HG03354 (cell line): ENCODE data around the gene NGB.

Experiments
- ATAC-seq: cut with Tn5 transposase; IDR thresholded peaks from one replicate; pipeline ENCODE4 v1.9.1; 2021; ENCODE audit warnings: mild to moderate bottlenecking; ENCODE audit not compliant: unreplicated experiment, poor library complexity, severe bottlenecking

Gene NGB

DNA sequence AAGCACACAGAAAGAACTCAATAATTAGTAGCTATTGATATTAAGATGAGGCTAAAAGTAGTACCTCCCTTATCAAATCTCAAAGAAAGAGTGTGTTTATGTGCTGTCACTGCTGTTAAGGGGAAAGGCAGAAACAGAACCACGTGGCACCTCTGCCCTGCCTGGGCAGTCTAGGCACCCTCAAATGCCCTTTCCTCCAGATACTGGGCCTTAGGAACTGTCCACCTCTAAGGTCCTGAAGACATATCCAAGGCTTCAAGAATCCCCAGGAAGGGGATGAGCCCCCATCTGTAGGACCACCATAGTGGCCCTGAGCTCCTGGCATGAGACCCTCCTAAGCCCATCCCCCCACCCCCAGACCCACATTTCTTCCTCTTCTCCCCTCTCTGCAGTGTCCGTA lies 29.1 kb downstream of the NGB start:
- ATAC-seq = no peak

DNA sequence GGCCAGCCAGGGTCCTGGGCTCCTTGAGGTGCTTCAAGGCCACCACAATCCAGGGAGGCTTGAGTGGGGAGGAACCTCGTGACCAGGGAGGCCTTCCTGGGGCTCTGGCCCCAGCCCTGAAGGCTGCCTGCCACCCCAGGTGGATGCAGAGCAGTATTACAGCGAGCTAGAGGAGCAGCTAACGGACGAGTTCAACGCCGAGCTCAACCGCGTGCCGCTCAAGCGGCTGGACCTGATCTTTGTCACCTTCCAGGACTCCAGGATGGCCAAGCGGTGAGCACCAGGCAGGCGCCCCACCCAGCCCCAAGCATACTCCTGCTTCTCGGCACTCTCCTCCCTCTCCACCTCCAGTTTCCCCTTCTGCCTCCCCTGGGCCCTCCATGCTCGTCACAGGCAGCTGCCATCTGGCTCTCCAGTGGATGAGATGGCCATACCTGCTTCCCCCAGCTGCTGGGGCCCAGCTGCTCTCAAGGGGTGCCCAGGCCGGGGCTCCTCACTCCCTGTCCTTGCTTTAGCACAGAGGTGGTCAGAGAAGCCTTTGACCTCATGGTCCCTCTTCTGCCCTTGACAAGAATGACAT lies 30.6 kb downstream of the NGB start:
- ATAC-seq = no peak

DNA sequence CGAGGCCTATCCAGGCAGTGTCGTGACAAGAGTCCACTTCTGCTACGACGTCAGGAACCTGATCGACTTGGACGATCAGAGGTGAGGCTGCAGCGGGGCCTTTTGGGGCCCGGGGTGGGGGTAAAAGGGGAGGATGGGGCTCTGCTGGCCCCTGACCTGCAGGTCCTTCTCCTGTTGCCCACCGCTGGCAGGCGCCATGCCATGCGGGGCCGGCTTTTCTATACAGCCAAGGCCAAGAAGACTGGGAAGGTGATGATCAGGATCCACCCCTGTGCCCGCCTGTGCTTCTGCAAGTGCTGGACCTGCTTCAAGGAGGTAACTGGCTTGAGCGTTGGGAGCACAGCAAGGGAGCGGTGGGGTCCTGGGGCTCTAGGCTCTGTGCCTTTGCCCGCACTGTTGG lies 31.6 kb downstream of the NGB start:
- no peak for ATAC-seq

DNA sequence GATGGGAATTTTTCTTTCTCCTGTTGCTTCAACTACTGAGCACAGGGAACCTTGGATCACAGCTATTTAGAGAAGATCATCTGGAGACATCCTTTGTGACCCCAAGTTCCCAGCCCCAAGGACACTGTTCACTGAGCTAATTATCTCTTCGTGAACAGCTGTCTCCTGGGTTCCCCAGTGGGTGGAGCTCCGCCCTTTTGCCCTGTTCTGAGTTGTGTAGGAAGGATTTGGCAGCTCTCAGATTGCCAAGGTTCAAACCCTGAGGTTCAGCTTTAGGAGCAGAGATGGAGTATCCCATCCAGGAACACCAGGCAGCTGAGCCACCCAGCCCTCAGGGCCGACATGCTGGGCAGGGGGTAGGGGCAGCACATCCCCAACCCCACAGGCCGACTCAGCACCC lies 32.0 kb downstream of the NGB start:
- ATAC-seq = no peak

DNA sequence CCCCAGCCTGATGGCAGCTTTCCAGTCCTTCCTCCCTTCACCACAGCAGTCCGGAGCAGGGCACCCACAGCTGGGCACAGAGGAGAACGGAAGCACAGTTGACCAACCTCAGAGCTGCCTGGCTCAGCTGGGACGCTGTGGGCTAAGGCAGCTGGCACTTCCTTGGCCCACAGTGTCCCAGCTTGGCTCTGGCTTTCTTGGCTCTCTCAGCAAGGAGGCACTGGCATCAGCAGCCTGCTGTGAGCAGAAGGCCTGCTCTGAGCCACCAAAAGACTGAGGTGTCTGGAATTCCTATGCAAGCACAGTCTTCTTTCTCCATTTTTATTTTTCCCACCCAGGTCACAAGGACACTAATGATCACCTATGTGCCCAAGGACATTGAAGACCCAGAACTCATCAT lies 32.6 kb downstream of the NGB start:
- ATAC-seq = no peak

DNA sequence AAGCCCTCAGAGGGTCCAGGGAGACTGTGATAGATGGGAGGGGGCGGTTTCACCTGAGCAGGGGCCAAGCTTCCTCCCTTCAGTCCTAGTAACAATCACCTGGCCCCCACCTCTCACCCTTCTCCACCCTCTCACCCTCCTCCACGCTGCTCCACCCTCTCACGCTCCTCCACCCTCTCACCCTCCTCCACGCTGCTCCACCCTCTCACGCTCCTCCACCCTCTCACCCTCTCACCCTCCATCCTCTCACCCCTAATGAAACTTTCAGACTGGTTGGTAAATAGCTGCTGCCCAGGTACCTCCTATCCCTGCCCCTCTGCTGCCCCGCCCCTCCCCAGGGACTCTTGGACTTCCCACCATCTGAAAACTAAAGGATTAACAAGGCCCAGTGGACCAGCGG lies 34.2 kb downstream of the NGB start:
- no peak for ATAC-seq

DNA sequence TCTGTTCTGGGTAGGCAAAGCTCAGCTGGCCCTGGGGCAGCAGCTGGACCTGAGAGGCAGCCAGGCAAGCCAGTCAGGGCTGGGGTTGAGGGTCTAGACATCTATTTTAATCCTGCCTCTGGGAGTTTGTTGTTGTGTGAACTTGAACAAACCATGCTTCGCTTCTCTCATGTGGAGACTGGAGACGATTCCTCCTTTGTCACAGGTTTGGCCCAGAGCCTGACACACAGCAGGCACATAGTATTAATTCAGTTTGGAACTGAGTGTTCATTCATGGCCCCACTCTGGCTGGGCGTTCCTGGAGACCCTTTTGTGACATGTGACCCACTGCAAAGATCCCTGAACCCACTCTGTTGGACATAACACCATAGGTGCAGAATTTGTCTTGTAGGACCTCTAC lies 39.3 kb downstream of the NGB start:
- no peak for ATAC-seq

DNA sequence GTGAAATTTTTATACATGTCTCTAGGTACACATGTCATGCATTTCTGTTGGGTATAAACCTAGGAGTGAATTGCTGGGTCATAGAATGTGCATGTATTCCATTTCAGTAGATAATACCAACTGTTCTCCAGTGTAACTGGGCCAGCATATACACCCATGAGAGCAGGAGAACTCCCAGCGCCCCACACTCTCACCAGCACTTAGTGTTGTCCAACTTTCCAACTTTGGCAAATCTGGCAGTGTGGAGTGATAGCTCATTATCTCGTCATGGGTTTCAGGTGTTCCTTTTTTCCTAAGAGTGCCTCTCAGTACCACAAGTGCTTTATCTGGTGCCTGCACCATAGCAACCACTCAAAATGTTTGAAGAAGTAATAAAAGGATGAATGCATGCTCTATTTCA lies 40.1 kb downstream of the NGB start:
- ATAC-seq = no peak

DNA sequence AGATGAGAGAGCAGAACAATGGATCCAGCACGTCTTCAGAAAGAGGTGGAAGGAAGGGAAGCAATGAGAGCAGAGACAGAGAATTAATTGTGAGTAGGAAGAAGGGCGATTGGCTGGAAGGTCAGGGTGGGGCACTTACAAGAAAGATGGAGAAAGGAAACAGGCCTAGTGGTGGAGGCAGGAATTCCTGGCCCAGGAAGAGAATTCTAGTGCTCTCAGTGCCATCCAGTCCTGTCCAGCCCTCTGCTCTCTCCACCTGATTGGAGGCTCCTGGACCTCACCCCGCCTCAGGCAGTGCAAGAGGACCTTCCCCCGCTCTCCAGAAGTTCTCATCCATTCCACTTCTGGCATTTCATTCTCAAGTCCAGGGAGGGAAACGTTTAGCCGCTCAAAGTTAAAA lies 43.0 kb downstream of the NGB start:
- ATAC-seq = no peak

DNA sequence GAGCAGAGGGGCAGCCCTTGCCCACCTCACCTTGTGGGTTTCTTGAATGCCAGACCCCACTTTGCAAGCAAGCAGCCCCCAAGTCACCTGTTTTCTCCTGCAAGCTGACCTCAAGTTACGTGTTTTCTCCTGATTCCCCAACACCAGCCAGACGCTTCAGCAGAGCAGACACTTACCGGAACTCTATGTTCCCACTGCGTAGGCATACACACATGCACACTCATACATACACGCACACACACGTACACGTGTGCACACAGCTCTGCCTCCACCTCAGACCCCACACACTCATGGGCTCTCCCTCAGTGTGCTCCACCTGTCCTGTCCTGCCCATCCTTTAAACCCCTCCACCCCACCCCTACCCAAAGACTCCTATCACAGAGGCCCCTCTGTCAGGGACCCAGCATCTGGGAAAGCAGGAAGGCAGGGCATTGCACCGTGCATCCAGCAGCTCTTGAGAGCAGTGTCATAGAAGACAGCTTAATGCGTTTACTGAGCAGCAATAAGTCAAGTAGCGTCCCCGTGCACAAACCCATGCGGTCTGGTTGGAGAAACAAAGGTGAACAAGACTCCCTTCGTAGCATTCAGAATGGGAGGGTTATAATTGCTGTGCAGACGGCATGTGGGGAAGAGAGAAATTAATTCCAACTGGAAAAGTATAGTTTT lies 45.0 kb downstream of the NGB start:
- ATAC-seq = no peak

DNA sequence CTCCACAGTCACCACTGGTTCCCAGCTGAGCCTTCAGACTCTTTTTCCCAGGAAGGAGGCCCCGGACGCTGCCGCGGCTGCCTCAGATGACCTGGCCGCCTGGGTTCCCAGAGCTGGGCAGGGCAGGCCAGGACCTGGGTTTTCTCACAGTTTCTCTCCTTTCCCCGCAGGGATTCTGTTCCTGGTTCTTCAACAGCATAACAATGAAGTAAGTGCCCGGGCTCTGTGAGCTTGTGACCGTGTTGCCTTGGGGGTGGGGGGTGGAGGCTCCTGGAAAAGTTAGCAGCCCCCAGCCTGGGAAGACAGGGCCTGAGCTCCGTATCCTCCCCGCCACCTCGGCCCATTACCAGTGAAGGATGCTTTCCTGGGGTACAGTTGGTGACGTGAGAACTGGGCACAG lies 45.8 kb downstream of the NGB start:
- ATAC-seq = no peak

DNA sequence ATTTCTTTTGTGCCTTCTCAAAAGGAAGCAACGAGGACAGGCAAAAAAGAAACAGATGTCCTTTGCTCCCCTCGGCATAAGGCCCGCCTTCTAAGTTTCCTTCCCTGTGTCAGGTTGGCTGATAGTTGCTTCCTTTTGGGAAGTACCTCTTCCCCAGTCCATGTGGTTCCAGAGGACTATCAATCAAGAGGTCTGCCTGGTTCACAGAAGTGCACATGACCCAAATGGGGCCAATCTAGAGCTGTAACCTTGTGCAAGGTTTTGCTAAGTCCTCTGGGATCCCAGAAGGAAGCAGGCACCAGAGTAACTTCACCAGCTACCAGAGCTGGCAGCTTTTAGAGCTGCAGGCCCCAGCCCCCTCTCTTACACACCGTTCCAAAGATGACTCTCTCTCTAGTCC lies 46.8 kb downstream of the NGB start:
- no peak for ATAC-seq

DNA sequence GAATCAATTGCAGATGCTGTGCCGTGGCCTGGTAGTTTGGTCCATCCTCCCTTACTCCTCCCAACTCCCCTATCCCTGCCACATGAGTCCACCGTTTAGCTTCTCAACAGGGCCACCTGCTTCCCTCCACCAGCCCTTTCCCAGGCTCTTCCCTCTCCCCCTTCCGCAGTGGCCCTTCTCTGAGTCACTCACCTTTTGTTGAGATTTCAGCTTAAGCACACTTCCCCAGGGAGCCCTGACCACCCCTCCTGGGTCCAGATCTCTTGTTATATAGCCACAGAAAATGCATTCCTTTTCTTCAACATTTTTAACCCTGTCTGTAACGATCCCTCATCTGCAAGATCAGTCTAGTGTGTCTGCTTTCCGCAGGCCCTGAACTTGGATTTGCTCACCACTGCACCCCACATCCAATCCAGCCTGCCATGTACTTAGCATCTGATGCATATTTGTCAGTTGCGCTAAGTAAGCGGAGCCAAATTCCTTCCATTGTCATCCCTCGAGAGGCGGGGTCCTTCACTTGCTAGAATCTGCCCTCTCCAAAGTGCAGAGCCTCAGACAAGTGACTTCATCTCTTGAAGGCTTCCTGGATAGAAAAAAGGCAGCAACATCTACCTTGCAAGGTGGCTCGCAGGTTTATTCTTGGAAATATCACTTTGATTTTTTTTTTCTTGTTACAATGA lies 48.3 kb downstream of the NGB start:
- ATAC-seq = no peak

DNA sequence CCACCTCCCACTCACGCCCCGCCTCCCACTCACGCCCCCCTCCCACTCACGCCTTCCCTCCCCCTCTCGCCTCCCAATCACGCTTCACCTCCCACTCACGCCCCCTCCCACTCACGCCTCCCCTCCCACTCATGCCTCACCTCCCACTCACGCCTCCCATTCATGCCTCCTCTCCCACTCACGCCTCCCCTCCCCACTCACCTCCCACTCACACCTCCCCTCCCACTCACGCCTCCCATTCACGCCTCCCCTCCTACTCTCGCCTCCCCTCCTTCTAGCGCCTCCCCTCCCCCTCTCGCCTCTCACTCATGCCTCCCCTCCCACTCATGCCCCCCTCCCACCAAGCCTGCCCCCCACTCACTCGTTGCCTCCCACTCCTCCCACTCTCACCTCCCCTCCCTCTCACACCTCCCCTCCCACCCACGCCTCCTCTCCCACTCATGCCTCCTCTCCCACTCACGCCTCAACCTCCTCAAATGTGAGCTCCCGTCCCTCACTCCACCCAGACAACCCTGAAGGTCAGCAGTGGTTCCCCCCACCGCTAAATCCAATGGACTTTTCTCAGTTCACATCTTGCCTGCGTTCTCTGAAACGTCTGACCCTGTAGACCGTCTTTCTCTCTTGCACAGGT lies 49.6 kb downstream of the NGB start:
- ATAC-seq = no peak

DNA sequence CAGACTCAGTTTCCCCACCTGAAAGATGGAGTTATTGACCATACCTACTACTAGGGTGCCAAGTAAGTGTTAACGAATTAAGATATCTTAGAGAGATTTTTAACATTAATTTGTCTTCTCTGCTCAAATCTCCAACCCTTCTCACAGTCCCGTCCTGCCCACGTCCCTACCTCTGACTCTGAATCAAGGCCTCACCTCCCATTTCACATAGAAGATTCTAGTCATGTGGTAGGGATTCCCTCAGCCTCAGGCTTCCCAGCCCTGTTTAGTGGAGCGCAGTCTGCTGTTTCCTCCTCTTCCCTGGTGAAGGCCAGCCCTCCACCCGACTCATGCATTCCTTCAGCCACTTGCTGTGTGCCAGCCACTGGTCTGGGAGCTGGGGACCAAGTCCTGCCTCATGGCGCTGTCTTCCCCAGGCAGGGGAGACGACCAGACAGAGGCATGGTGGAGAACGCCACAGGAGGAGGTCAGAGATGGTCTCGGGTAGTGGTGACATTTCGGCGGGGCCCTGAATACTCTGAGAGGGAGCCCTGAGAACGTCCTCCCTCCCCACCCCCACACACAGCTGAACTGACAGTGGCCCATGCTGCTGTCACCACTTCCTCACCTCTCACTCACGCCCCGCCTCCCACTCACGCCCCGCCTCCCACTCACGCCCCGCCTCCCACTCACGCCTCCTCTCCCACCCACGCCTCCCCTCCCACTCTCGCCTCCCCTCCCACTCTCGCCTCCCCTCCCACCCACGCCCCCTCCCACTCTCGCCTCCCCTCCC lies 50.6 kb downstream of the NGB start:
- ATAC-seq = no peak

DNA sequence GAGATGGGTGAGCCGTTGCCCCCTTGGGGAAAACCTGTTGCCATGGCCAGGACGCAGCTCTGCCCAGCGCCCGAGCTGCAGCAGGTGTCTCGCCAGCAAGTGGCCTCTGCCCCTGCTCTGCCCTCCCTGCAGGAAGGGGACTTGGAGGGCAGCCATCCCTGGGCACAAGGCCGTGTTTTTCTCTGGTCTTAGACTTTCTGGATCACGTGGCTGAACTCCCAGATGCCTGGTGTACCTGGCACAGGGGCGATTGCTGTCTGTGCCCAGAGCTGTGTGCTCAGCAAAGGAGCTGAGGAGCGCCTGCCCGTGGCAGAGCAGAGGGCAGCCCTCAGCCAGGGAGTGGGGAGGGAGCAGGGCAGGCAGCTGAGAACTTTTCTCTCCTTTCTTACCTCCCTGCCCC lies 51.4 kb downstream of the NGB start:
- ATAC-seq = no peak

DNA sequence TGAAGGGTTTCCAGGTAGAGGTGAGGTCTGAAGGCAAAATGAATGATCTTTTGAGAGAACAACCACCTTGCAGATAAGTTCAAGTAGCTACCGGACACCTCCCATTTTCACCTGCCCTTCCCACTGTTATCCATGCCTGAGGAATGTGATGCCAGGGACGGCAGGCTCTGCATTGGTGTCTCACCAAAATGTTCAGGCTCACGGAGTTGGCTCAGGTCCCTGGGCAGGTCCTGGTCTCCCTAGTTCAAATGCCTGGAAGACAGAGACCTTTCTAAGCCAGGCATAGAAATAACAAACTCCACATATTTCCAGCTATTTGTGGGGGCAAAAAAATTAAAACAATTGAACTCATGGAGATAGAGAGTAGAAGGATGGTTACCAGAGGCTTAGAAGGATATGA lies 53.5 kb downstream of the NGB start:
- no peak for ATAC-seq
